Measurements from ENCODE around the gene CNOT6. TPM values are rescaled to one million over a fixed set of nuclear protein-coding genes. Genes with fewer than 3 reads are reported as not detected.
A peak's percentile ranks its signal among the peaks of the same experiment; 100 is the strongest.

CNOT6 gene
- total RNA-seq, 3 donors from 2014 or later = 9.8 to 26.2 (median 19.0) TPM

- Histone ChIP-seq H3K27me3 (no peaks in the 10 kb centered on the region), H3K9me3 (no peaks in the 10 kb centered on the region), H3K27ac (no peak overlapping the region), H3K4me1 (no peaks in the 10 kb centered on the region), H3K36me3 (no peaks in the 10 kb centered on the region), H3K4me3 (no peak overlapping the region)
- TF ChIP-seq POLR2A (IDR thresholded peaks at IDR 0.05) (no peak), POLR2AphosphoS5 (IDR thresholded peaks at IDR 0.05) (no peak)
- intact Hi-C loops (cut with DNase I; ENCODE audit: low total_unique reads) = no loop called here
- no peak for DNase-seq (ENCODE audit: low spot score in 2 of 2)
These were observed 6.6 kb upstream of the CNOT6 start for GRCh38 chr5:180487556-180487955.

- peak in 1 of 2 donors; percentile 20 for DNase-seq (ENCODE audit: low spot score in 2 of 2)
- intact Hi-C loops (cut with DNase I; ENCODE audit: low total_unique reads) = no loop called here
- no peak for TF ChIP-seq POLR2AphosphoS5 (IDR thresholded peaks at IDR 0.05)
- no peak for TF ChIP-seq POLR2A (IDR thresholded peaks at IDR 0.05)
- TF ChIP-seq, protein P1, sequence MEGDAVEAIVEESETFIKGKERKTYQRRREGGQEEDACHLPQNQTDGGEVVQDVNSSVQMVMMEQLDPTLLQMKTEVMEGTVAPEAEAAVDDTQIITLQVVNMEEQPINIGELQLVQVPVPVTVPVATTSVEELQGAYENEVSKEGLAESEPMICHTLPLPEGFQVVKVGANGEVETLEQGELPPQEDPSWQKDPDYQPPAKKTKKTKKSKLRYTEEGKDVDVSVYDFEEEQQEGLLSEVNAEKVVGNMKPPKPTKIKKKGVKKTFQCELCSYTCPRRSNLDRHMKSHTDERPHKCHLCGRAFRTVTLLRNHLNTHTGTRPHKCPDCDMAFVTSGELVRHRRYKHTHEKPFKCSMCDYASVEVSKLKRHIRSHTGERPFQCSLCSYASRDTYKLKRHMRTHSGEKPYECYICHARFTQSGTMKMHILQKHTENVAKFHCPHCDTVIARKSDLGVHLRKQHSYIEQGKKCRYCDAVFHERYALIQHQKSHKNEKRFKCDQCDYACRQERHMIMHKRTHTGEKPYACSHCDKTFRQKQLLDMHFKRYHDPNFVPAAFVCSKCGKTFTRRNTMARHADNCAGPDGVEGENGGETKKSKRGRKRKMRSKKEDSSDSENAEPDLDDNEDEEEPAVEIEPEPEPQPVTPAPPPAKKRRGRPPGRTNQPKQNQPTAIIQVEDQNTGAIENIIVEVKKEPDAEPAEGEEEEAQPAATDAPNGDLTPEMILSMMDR (IDR thresholded peaks at IDR 0.05) = no peak
- Histone ChIP-seq H3K36me3 (no peaks in the 10 kb centered on the region), H3K9me3 (no peaks in the 10 kb centered on the region), H3K27me3 (no peaks in the 10 kb centered on the region), H3K4me3 (no peak overlapping the region), H3K4me1 (peaks cover 0 to 13% of the 10 kb centered on the region in 2 donors), H3K27ac (no peak overlapping the region)
These were observed 2.7 kb upstream of the CNOT6 start for GRCh38 chr5:180491496-180491895.

- no peak for TF ChIP-seq POLR2AphosphoS5 (IDR thresholded peaks at IDR 0.05)
- TF ChIP-seq, protein P1 (IDR thresholded peaks at IDR 0.05) = no peak
- TF ChIP-seq POLR2A (IDR thresholded peaks at IDR 0.05) = no peak
- Histone ChIP-seq H3K9me3 (no peaks in the 10 kb centered on the region), H3K4me1 (peaks cover 0 to 14% of the 10 kb centered on the region in 2 donors), H3K4me3 (no peak overlapping the region), H3K36me3 (no peaks in the 10 kb centered on the region), H3K27ac (no peak overlapping the region), H3K27me3 (no peaks in the 10 kb centered on the region)
- intact Hi-C loops (cut with DNase I; ENCODE audit: low total_unique reads) = no loop called here
- DNase-seq (ENCODE audit: low spot score in 2 of 2) = peak in 1 of 2 donors; percentile 45
These were observed 1.8 kb upstream of the CNOT6 start for GRCh38 chr5:180492226-180492903.

- intact Hi-C loops (cut with DNase I; ENCODE audit: low total_unique reads) = no loop called here
- TF ChIP-seq, protein P1 (IDR thresholded peaks at IDR 0.05) = no peak
- TF ChIP-seq POLR2AphosphoS5 (IDR thresholded peaks at IDR 0.05) (no peak), POLR2A (IDR thresholded peaks at IDR 0.05) (no peak)
- peaks cover 0 to 14% of the 10 kb centered on the region in 2 donors for H3K4me1 ChIP-seq
- H3K27me3 ChIP-seq = no peaks in the 10 kb centered on the region
- no peaks in the 10 kb centered on the region for H3K9me3 ChIP-seq
- no peaks in the 10 kb centered on the region for H3K36me3 ChIP-seq
- H3K4me3 ChIP-seq = peak overlapping the region; percentile 69 to 84 (median 78)
- peak overlapping the region; percentile 89 to 93 for H3K27ac ChIP-seq
- DNase-seq (ENCODE audit: low spot score in 2 of 2) = peak; percentile 26 to 54
These were observed 467 bp downstream of the CNOT6 start for GRCh38 chr5:180494510-180495181.

GRCh38 chr5:180495292-180495691, 1.1 kb downstream of the CNOT6 start:
- H3K4me1 ChIP-seq = peaks cover 0 to 14% of the 10 kb centered on the region in 2 donors
- no peaks in the 10 kb centered on the region for H3K36me3 ChIP-seq
- intact Hi-C loops (cut with DNase I; ENCODE audit: low total_unique reads) = no loop called here

More at GRCh38 chr5:180495292-180495691, 1.1 kb downstream of the CNOT6 start:
- Histone ChIP-seq H3K27ac (peak overlapping the region; percentile 89 to 93), H3K27me3 (no peaks in the 10 kb centered on the region), H3K4me3 (peak overlapping the region; percentile 69 to 84 (median 78)), H3K9me3 (no peaks in the 10 kb centered on the region)
- no peak for DNase-seq (ENCODE audit: low spot score in 2 of 2)
- TF ChIP-seq, protein P1 (IDR thresholded peaks at IDR 0.05) = no peak
- TF ChIP-seq POLR2A (IDR thresholded peaks at IDR 0.05) = no peak
- TF ChIP-seq POLR2AphosphoS5 (IDR thresholded peaks at IDR 0.05) = no peak
